ENCODE results near the gene ITGA3.

ITGA3 gene

DNA sequence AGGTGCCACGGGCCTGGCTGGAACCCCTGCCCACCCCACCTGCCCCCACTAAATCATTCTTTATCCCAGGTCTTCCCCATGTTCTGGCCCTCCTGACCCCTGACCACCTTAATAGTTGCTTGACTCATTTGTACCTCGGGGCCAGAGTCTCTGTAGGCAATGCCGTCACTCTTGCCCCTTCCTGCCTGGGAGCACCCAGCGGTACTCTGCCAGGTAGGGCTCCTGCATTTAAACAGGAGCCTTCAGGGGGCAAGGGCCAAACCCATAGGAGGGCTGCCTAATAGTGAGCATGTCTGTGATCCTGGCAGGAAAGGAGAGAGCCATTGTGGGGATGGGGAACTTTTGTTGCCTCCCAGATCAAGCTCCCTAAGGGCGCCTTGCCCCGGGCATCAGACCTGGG lies 8.8 kb upstream of the ITGA3 start:
- no peak overlapping the region for H3K4me3 ChIP-seq (replicated peaks; ENCODE audit: low read depth, low read length)
- DNase-seq (ENCODE audit: extremely low read depth, low read depth) = no peak
- TF ChIP-seq, protein P1, sequence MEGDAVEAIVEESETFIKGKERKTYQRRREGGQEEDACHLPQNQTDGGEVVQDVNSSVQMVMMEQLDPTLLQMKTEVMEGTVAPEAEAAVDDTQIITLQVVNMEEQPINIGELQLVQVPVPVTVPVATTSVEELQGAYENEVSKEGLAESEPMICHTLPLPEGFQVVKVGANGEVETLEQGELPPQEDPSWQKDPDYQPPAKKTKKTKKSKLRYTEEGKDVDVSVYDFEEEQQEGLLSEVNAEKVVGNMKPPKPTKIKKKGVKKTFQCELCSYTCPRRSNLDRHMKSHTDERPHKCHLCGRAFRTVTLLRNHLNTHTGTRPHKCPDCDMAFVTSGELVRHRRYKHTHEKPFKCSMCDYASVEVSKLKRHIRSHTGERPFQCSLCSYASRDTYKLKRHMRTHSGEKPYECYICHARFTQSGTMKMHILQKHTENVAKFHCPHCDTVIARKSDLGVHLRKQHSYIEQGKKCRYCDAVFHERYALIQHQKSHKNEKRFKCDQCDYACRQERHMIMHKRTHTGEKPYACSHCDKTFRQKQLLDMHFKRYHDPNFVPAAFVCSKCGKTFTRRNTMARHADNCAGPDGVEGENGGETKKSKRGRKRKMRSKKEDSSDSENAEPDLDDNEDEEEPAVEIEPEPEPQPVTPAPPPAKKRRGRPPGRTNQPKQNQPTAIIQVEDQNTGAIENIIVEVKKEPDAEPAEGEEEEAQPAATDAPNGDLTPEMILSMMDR (IDR thresholded peaks at IDR 0.05; ENCODE audit: low read depth, low read length, missing control alignments) = no peak

DNA sequence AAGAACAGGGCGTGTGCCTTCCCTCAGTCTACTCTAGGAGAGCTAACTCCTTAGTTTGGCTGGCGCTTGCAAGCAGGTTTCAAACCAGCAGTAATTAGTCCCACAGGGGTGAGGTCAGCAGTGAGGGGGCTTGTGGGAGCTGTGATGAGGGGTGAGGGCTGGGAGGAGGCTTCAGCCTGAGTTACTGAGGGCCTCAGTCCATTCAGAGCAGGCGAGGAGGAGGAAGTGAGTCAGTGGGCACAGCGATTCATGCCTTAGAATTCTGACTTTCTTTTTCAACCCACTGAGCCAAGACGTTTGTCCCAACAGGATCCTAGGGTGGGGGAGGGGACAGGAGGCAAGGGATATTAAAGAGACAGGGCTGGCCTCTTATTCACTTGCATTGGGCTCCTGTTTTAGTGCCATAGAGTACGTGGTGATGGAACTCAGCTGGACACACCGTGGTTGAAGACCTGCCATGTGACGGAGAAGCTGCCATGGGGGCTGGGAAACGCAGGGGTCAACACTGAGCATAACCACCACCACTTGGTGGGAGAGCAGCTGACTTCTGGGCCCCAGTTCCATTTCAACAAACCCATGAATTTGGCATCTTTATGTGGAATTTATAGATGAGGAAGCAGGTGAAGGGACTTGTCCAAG lies 8.3 kb upstream of the ITGA3 start:
- no peak for DNase-seq (ENCODE audit: extremely low read depth, low read depth)
- H3K4me3 ChIP-seq (replicated peaks; ENCODE audit: low read depth, low read length) = no peak overlapping the region
- TF ChIP-seq, protein P1 (IDR thresholded peaks at IDR 0.05; ENCODE audit: low read depth, low read length, missing control alignments) = no peak

DNA sequence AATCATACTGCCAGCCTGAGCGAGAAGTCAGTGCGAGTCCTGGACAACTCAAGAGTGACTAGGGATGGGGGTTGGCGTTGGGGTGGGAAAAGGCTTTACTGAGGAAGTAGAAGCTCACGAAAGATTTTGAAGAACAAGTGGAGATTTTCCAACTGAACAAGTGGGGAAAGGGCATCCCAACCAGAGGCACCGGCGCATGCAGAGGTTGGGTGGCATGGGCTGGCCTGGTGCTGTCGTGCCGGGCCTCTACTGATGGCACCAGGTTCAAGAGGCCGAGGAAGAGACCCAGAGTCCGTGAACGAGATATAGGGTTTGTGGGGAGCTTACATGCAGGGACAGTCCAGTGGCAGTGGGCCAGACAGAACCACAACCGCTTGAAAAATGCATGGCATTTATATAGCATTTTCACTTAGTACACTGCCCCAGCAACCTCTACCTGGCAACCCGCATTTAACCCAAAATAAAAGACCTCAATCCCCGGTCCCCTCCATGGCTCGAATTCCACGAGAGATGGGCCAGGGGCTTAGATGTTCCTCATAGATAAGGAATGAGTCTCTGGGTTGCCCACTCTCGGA lies 7.7 kb upstream of the ITGA3 start:
- H3K4me3 ChIP-seq (replicated peaks; ENCODE audit: low read depth, low read length) = no peak overlapping the region
- TF ChIP-seq, protein P1 (IDR thresholded peaks at IDR 0.05; ENCODE audit: low read depth, low read length, missing control alignments) = no peak
- DNase-seq (ENCODE audit: extremely low read depth, low read depth) = no peak

DNA sequence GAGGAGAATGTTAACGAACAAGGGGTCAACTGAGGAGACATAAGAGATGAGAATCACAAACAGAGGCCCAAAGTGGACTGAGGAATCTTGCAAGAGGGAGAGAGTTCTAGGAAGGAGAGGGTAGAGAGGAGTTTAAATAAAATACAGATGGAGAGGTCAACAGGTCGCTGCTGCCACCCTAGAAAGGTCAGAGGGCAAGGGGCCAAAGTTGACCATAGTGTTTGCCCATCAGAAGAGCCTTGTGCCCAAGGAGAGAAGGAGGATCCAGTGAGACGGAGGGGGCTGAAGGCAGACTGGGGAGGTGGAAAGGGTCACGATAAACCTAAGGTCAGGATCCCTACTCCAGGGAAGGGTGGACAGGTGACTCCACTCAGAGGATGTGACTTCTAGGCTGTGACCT lies 6.9 kb upstream of the ITGA3 start:
- H3K4me3 ChIP-seq (replicated peaks; ENCODE audit: low read depth, low read length) = no peak overlapping the region
- TF ChIP-seq, protein P1 (IDR thresholded peaks at IDR 0.05; ENCODE audit: low read depth, low read length, missing control alignments) = no peak
- no peak for DNase-seq (ENCODE audit: extremely low read depth, low read depth)

DNA sequence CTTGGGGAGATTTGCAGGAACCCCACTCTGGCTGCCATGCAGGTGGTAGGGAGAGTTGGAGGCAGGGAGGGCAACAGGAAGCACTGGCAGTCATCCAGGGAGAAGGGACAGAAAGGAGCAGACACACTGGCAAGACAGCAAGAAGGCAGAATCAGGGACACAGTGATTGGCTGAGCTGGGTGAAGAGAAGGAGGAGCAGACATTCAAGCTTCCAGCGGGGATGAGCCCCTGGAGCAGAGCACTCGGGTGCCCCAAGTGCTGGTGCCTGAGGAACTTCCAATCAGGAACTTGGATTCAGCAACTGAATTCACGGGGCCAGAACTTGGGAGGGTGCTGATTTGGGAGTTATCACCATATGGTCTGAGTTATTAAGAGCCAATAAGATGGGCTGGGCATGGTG lies 6.3 kb upstream of the ITGA3 start:
- no peak for DNase-seq (ENCODE audit: extremely low read depth, low read depth)
- TF ChIP-seq, protein P1 (IDR thresholded peaks at IDR 0.05; ENCODE audit: low read depth, low read length, missing control alignments) = no peak
- no peak overlapping the region for H3K4me3 ChIP-seq (replicated peaks; ENCODE audit: low read depth, low read length)

DNA sequence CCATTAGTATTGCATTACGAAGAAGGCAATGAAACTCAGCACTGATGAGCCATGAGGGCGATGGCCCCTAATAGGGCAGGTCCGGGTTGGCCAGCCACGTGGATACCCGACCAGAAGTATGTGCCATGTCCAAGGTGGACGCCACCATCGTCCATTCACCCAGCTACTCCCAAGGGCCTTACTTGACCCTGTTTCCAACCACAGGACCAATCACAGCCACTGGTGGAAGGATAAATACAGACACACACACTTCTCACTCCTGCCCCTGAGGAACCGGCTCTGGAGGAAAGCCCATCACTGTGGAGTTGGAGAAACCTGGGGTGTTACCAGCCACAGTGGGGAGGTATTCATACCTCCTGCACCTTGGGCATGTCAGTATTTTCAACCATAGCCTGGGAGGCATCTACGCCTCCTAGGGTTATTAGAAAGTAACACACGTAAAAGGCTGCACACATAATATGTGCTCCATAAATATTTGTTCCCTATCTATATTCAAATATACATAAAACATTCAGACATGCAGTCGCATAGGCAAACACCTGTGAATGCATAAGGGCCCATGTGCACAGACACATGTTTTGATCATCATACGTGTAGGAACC lies 5.4 kb upstream of the ITGA3 start:
- no peak overlapping the region for H3K4me3 ChIP-seq (replicated peaks; ENCODE audit: low read depth, low read length)
- DNase-seq (ENCODE audit: extremely low read depth, low read depth) = no peak
- TF ChIP-seq, protein P1 (IDR thresholded peaks at IDR 0.05; ENCODE audit: low read depth, low read length, missing control alignments) = no peak
